PC-3 (cell line): ENCODE data around the gene POGLUT2. TPM values are rescaled to one million over a fixed set of nuclear protein-coding genes. Genes with fewer than 3 reads are reported as not detected.

ENCODE experiments used
- ATAC-seq: fragments of 200-7000 bp; cut with Tn5 transposase; 2 replicates; pipeline ENCODE4 v1.9.1; 2020; ENCODE audit warnings: mild to moderate bottlenecking, moderate library complexity
- BruUV-seq: library from RNA; stranded (reverse); fragments of 400-500 nt; replicated peaks from 2 replicates; lab custom pipeline; 2021; lab: Mats Ljungman, UMichigan
- CTCF ChIA-PET: fragments of 300-600 bp; sonication (Branson Sonifier 250); formaldehyde crosslinking; loops from one replicate; lab custom pipeline; 2022; ENCODE audit warnings: antibody characterized with exemption; lab: Charles Lee
- POLR2A ChIA-PET: fragments of 300-600 bp; sonication (Branson Sonifier 250); formaldehyde crosslinking; loops from one replicate; lab custom pipeline; 2022; ENCODE audit warnings: antibody characterized with exemption; ENCODE audit not compliant: unreplicated experiment; lab: Charles Lee
- DNase-seq: peaks from one replicate; pipeline ENCODE4 v3.0.0-alpha.2; 2015
- H2AFZ ChIP-seq: fragments of 300-600 bp; sonication (generic); 2 replicates; pipeline ENCODE4 v1.6.0; 2016; ENCODE audit warnings: antibody characterized with exemption, low read length
- H3F3A ChIP-seq: fragments of 300-600 bp; sonication (generic); one replicate; pipeline ENCODE4 v1.6.0; 2017; ENCODE audit warnings: antibody characterized with exemption, low read length, control low read depth, mild to moderate bottlenecking; ENCODE audit not compliant: unreplicated experiment
- H3K27ac ChIP-seq: fragments of 300-600 bp; sonication (generic); 2 replicates; pipeline ENCODE4 v1.5.1; 2016; ENCODE audit warnings: mild to moderate bottlenecking, low read length
- H3K27me3 ChIP-seq: fragments of 300-600 bp; sonication (generic); 2 replicates; pipeline ENCODE4 v1.6.1; 2016; ENCODE audit warnings: low read length, mixed read lengths
- H3K36me3 ChIP-seq: fragments of 300-600 bp; sonication (generic); 2 replicates; pipeline ENCODE4 v1.6.1; 2016; ENCODE audit warnings: low read depth, mixed run types, low read length, mixed read lengths
- H3K4me1 ChIP-seq: fragments of 300-600 bp; sonication (generic); 2 replicates; pipeline ENCODE4 v1.5.1; 2016; ENCODE audit warnings: low read length; ENCODE audit not compliant: insufficient read depth
- H3K4me2 ChIP-seq: fragments of 300-600 bp; sonication (generic); 2 replicates; pipeline ENCODE4 v1.6.0; 2016; ENCODE audit warnings: low read length
- H3K4me3 ChIP-seq: fragments of 300-600 bp; sonication (generic); 2 replicates; pipeline ENCODE4 v1.5.1; 2016; ENCODE audit warnings: mild to moderate bottlenecking, low read length, mixed read lengths
- H3K79me2 ChIP-seq: fragments of 300-600 bp; sonication (generic); 2 replicates; pipeline ENCODE4 v1.6.1; 2017; ENCODE audit warnings: low read length, mixed read lengths
- H3K9ac ChIP-seq: fragments of 300-600 bp; sonication (generic); 2 replicates; pipeline ENCODE4 v1.6.0; 2016; ENCODE audit warnings: mild to moderate bottlenecking, low read length
- H3K9me2 ChIP-seq: fragments of 300-600 bp; sonication (generic); replicated peaks from 2 replicates; pipeline ENCODE4 v1.6.1; 2016; ENCODE audit warnings: mixed run types, low read length, mixed read lengths
- H3K9me3 ChIP-seq: fragments of 300-600 bp; sonication (generic); 2 replicates; pipeline ENCODE4 v1.6.1; 2016; ENCODE audit warnings: low read length, mixed read lengths
- H4K20me1 ChIP-seq: fragments of 300-600 bp; sonication (generic); 2 replicates; pipeline ENCODE4 v1.6.1; 2016; ENCODE audit warnings: low read length, mixed read lengths
- CTCF ChIP-seq: fragments of 300-600 bp; sonication (generic); conservative IDR thresholded peaks from 2 replicates; pipeline ENCODE4 v1.5.1; 2017; ENCODE audit warnings: antibody characterized with exemption, low read depth, mild to moderate bottlenecking, low read length
- EZH2 ChIP-seq: fragments of 300-600 bp; sonication (generic); IDR thresholded peaks from one replicate; pipeline ENCODE4 v1.6.1; 2017; ENCODE audit warnings: antibody characterized with exemption, mild to moderate bottlenecking, low read length; ENCODE audit not compliant: unreplicated experiment
- EZH2phosphoT487 ChIP-seq: fragments of 300-600 bp; sonication (generic); IDR thresholded peaks from 2 replicates; pipeline ENCODE4 v1.6.1; 2018; ENCODE audit warnings: mild to moderate bottlenecking, antibody characterized with exemption, low read length, borderline replicate concordance
- intact Hi-C: fragments of 100-400 bp; cut with micrococcal nuclease; formaldehyde crosslinking; loops from 2 replicates; pipeline ENCODE4 v1.9.0; 2023
- total RNA-seq: library from RNA; depleted of rRNA; stranded (reverse); fragments of >200 nt; gene quantifications from 2 replicates; pipeline ENCODE4 v1.2.3, GENCODE V29; 2014

POGLUT2 gene
- total RNA-seq, 1 experiment from 2014 or later, result 6.7 TPM

- H3K79me2 ChIP-seq, result no peaks in the 10 kb centered on the region
- H3K4me3 ChIP-seq, result no peak overlapping the region
- intact Hi-C loops, result no loop called here
- no peaks in the 10 kb centered on the region for H4K20me1 ChIP-seq
- BruUV-seq, result no TSS peak
- ChIA-PET POLR2A (no interaction called here), CTCF (no interaction called here)
- no peaks in the 10 kb centered on the region for H3K9me2 ChIP-seq
- H3K27ac ChIP-seq, result no peak overlapping the region
- H3K9ac ChIP-seq, result no peak overlapping the region
- H3K36me3 ChIP-seq, result no peaks in the 10 kb centered on the region
- H3K4me2 ChIP-seq, result no peak overlapping the region
- TF ChIP-seq EZH2 (no peak), CTCF (no peak), EZH2phosphoT487 (no peak)
- no peak overlapping the region for H2AFZ ChIP-seq
- DNase-seq, result no peak
- H3F3A ChIP-seq, result no peaks in the 10 kb centered on the region
- no peaks in the 10 kb centered on the region for H3K9me3 ChIP-seq
- no peaks in the 10 kb centered on the region for H3K4me1 ChIP-seq
- H3K27me3 ChIP-seq, result no peaks in the 10 kb centered on the region
- no peak for ATAC-seq
Measured at GRCh38 chr13:102761071-102761470, 37.7 kb downstream of the POGLUT2 start.

- no peak overlapping the region for H2AFZ ChIP-seq
- no peaks in the 10 kb centered on the region for H3K27me3 ChIP-seq
- no peak overlapping the region for H3K4me3 ChIP-seq
- ATAC-seq, result no peak
- no peak overlapping the region for H3K9ac ChIP-seq
- no peaks in the 10 kb centered on the region for H3K9me3 ChIP-seq
- DNase-seq, result no peak
- no peaks in the 10 kb centered on the region for H4K20me1 ChIP-seq
- ChIA-PET CTCF (no interaction called here), POLR2A (no interaction called here)
- no peaks in the 10 kb centered on the region for H3K9me2 ChIP-seq
- no TSS peak for BruUV-seq
- H3F3A ChIP-seq, result no peaks in the 10 kb centered on the region
- TF ChIP-seq EZH2phosphoT487 (no peak), CTCF (no peak), EZH2 (no peak)
- H3K36me3 ChIP-seq, result no peaks in the 10 kb centered on the region
- no peaks in the 10 kb centered on the region for H3K79me2 ChIP-seq
- H3K27ac ChIP-seq, result no peak overlapping the region
- H3K4me1 ChIP-seq, result no peaks in the 10 kb centered on the region
- intact Hi-C loops, result no loop called here
- H3K4me2 ChIP-seq, result no peak overlapping the region
Measured at GRCh38 chr13:102758842-102759241, 39.9 kb downstream of the POGLUT2 start.

- Histone ChIP-seq H3K9me3 (no peaks in the 10 kb centered on the region), H3K4me3 (no peak overlapping the region), H3K79me2 (no peaks in the 10 kb centered on the region), H3K9me2 (no peaks in the 10 kb centered on the region), H2AFZ (no peak overlapping the region), H3K27ac (no peak overlapping the region), H3K27me3 (no peaks in the 10 kb centered on the region), H4K20me1 (no peaks in the 10 kb centered on the region), H3K9ac (no peak overlapping the region), H3K36me3 (no peaks in the 10 kb centered on the region), H3K4me1 (no peaks in the 10 kb centered on the region), H3K4me2 (no peak overlapping the region), H3F3A (no peaks in the 10 kb centered on the region)
- no peak for TF ChIP-seq EZH2phosphoT487
- TF ChIP-seq CTCF, result no peak
- BruUV-seq, result no TSS peak
- CTCF ChIA-PET, result no interaction called here
- intact Hi-C loops, result no loop called here
- DNase-seq (no peak), ATAC-seq (no peak)
- POLR2A ChIA-PET, result no interaction called here
Measured at GRCh38 chr13:102757006-102757405, 41.8 kb downstream of the POGLUT2 start.
